Heart left ventricle (tissue), 16 donors: Measurements from ENCODE around the gene RPS23. TPM values are rescaled to one million over a fixed set of nuclear protein-coding genes. Genes with fewer than 3 reads are reported as not detected.

ENCODE experiments used
- ATAC-seq, 4 donors: fragments of 200-7000 bp; cut with Tn5 transposase; one replicate each; pipeline ENCODE4 v1.9.1; 2020 to 2022; ENCODE audit warnings: moderate library complexity in 4 of 4, mild to moderate bottlenecking in 3 of 4, moderate number of reproducible peaks in 1 of 4
- DNase-seq, 5 donors: peaks; one replicate each; pipeline ENCODE4 v3.0.0-alpha.2; 2020
- H3K27ac ChIP-seq, 12 donors: fragments of 200-600 bp; sonication (generic) in 4 of 12; one replicate each; pipeline versions ENCODE4 v1.5.0 to v1.8.0; 2016 to 2022; ENCODE audit warnings: mild to moderate bottlenecking in 2 of 12
- H3K27me3 ChIP-seq, 9 donors: fragments of 200-600 bp; sonication (generic) in 2 of 9; one replicate each; pipeline versions ENCODE4 v1.5.1 to v1.8.0; 2016 to 2022; ENCODE audit warnings: mild to moderate bottlenecking in 3 of 9
- H3K36me3 ChIP-seq, 9 donors: fragments of 200-600 bp; sonication (generic) in 2 of 9; one replicate each; pipeline versions ENCODE4 v1.5.0 to v1.8.0; 2018 to 2022; ENCODE audit warnings: mild to moderate bottlenecking in 2 of 9
- H3K4me1 ChIP-seq, 12 donors: fragments of 200-600 bp; sonication (generic) in 4 of 12; one replicate each; pipeline versions ENCODE4 v1.5.0 to v1.8.0; 2016 to 2022; ENCODE audit warnings: mild to moderate bottlenecking in 3 of 12
- H3K4me3 ChIP-seq, 12 donors: fragments of 200-600 bp; sonication (generic) in 4 of 12; one replicate each; pipeline versions ENCODE4 v1.5.0 to v1.8.0; 2017 to 2022; ENCODE audit warnings: mild to moderate bottlenecking in 9 of 12, moderate library complexity in 4 of 12
- H3K9me3 ChIP-seq, 12 donors: fragments of 200-600 bp; sonication (generic) in 4 of 12; one replicate each; pipeline versions ENCODE4 v1.5.0 to v1.8.0; 2016 to 2022; ENCODE audit warnings: mild to moderate bottlenecking in 1 of 12
- CTCF ChIP-seq, 12 donors: fragments of 200-600 bp; sonication (generic) in 4 of 12; IDR thresholded peaks; one replicate each; pipeline versions ENCODE4 v1.5.0 to v1.8.0; 2018 to 2022; ENCODE audit warnings: antibody characterized with exemption in 12 of 12, mild to moderate bottlenecking in 5 of 12
- POLR2A ChIP-seq, 2 donors: fragments of 450-650 bp; IDR thresholded peaks; one replicate each; pipeline ENCODE4 v1.6.1; 2017; ENCODE audit warnings: antibody characterized with exemption in 2 of 2, mild to moderate bottlenecking in 2 of 2, moderate library complexity in 2 of 2
- WGBS, 4 donors: extraction: QIAGEN DNeasy Blood & Tissue Kit in 2 of 4; methylation state at CpG; one replicate each; pipeline versions ENCODE4 v1.1.5 to v1.1.7; 2013 to 2018; 5-methylcytosine and 5-hydroxymethylcytosine counted together
- intact Hi-C, 10 donors: fragments of 100-400 bp; cut with DNase I; formaldehyde crosslinking; loops; one replicate each; pipeline versions ENCODE4 v1.11.1 to v1.14.2; 2022
- polyA plus RNA-seq, 2 donors: library from polyadenylated mRNA; stranded (reverse); fragments of 200-250 nt; gene quantifications; one replicate each; pipeline ENCODE4 v1.2.3, GENCODE V29; 2013
- total RNA-seq, 9 donors: library from RNA; depleted of rRNA in 2 of 9; stranded (reverse); fragments of >200 nt in 2 of 9; fragmentation: NEBNext Ultra II Directional in 3 of 9; extraction: Animal tissue kit (Norgen Biotek cat#: 25700) in 3 of 9; gene quantifications; one replicate each; pipeline versions ENCODE4 v1.1.0 to v1.2.4, GENCODE V29; 2016 to 2023
- donor health status: ischemic (EF 13 %, LVEDD 7.1; RV severe dilation, severe dysfunction).
- donor health status: healthy with polysubstance abuse.
- donor health status: DM: no; HTN: yes; CAD: no.
- donor health status: DM: no; HTN: no; CAD: no.
- donor health status: ischemic (EF 25% LVEDD 6.9; RV normal size, moderate dysfunction).
- donor health status: ischemic (EF 25% LVEDD 5.7; RV mildly dilated, moderate dysfunction).
- donor health status: healthy.
- donor health status: DM: yes; HTN: yes; CAD: no.
- donor health status: ischemic (EF 35%, LVEDD 5.7; RV mildly dilated, moderate dysfunction).
- donor health status: nonischemic (EF 11% LVEDD 7.7; RV severe dilation, severe dysfunction).
- donor health status: DM: yes; HTN: yes; CAD: no.
- donor health status: PGD.
- donor health status: ischemic (EF 29% LVEDD 5.4; RV normal size, mild dysfunction).
- donor health status: nonischemic (EF 23%, LVEDD 6.1; RV moderate dilation, normal function).

Gene RPS23
- total and polyA plus RNA-seq, 11 donors, result 969 to 2,612 (median 1,298) TPM

- WGBS, 4 donors, result 87 to 92% (median 90%) methylated on average over 2 of the region's 2 CpGs
- Histone ChIP-seq H3K27me3 (no peaks in the 10 kb centered on the region), H3K36me3 (no peaks in the 10 kb centered on the region), H3K9me3 (no peaks in the 10 kb centered on the region), H3K4me1 (peaks cover 0 to 14% (median 4%) of the 10 kb centered on the region in 12 donors), H3K4me3 (no peak overlapping the region), H3K27ac (no peak overlapping the region)
- DNase-seq, result no peak
- no peak for TF ChIP-seq CTCF (IDR thresholded peaks at IDR 0.05)
- TF ChIP-seq POLR2A (IDR thresholded peaks at IDR 0.05), result no peak
- intact Hi-C loops, result no loop called here
- ATAC-seq, result no peak
These were observed 5.7 kb upstream of the RPS23 start for GRCh38 chr5:82283893-82284292.

GRCh38 chr5:82278711-82279370 lies 687 bp upstream of the RPS23 start:
- H3K4me3 ChIP-seq, result peak overlapping the region; percentile 64 to 99 (median 87)
- intact Hi-C loops, result loop anchor here in 1 of 10 donors (5.0 kb wide), 1 partner anchor 307 kb away; the partner anchor contains the start of gene ATG10

GRCh38 chr5:82277613-82277986 lies 554 bp downstream of the RPS23 start:
- peaks cover 5 to 43% (median 32%) of the 10 kb centered on the region in 9 donors for H3K36me3 ChIP-seq
- peak overlapping the region; percentile 64 to 99 (median 87) for H3K4me3 ChIP-seq
- H3K9me3 ChIP-seq, result no peaks in the 10 kb centered on the region
- 2 to 5% (median 3%) methylated on average over 15 of the region's 15 CpGs for WGBS, 4 donors
- H3K27ac ChIP-seq, result peak overlapping the region; percentile 75 to 92 (median 90)
- H3K4me1 ChIP-seq, result peaks cover 0 to 29% (median 14%) of the 10 kb centered on the region in 12 donors
- H3K27me3 ChIP-seq, result no peaks in the 10 kb centered on the region
- DNase-seq (no peak), ATAC-seq (no peak)
- TF ChIP-seq POLR2A (IDR thresholded peaks at IDR 0.05) (no peak), CTCF (IDR thresholded peaks at IDR 0.05) (no peak)
- intact Hi-C loops, result loop anchor here in 1 of 10 donors (5.0 kb wide), 1 partner anchor 305 kb away; the partner anchor contains the start of gene ATG10

More at GRCh38 chr5:82278711-82279370, 687 bp upstream of the RPS23 start:
- ATAC-seq, result no peak
- Histone ChIP-seq H3K27me3 (no peaks in the 10 kb centered on the region), H3K36me3 (peaks cover 5 to 31% (median 30%) of the 10 kb centered on the region in 9 donors), H3K9me3 (no peaks in the 10 kb centered on the region), H3K27ac (peak overlapping the region; percentile 75 to 92 (median 90)), H3K4me1 (peaks cover 0 to 29% (median 14%) of the 10 kb centered on the region in 12 donors)
- DNase-seq, result peak in 1 of 5 donors; percentile 51
- no peak for TF ChIP-seq CTCF (IDR thresholded peaks at IDR 0.05)
- TF ChIP-seq POLR2A (IDR thresholded peaks at IDR 0.05), result no peak
- WGBS, 4 donors, result 25 to 68% (median 50%) methylated on average over 19 of the region's 19 CpGs

- Histone ChIP-seq H3K27ac (peak overlapping the region in 7 of 12 donors; percentile 85 to 92 (median 90)), H3K4me1 (peaks cover 0 to 29% (median 14%) of the 10 kb centered on the region in 12 donors), H3K9me3 (no peaks in the 10 kb centered on the region), H3K4me3 (peak overlapping the region; percentile 64 to 99 (median 87)), H3K36me3 (peaks cover 5 to 44% (median 32%) of the 10 kb centered on the region in 9 donors), H3K27me3 (no peaks in the 10 kb centered on the region)
- DNase-seq, result no peak
- TF ChIP-seq CTCF (IDR thresholded peaks at IDR 0.05) (no peak), POLR2A (IDR thresholded peaks at IDR 0.05) (no peak)
- no peak for ATAC-seq
- intact Hi-C loops, result loop anchor here in 1 of 10 donors (5.0 kb wide), 1 partner anchor 305 kb away; the partner anchor contains the start of gene ATG10
- WGBS, 4 donors, result 71 to 76% (median 73%) methylated on average over 11 of the region's 11 CpGs
These were observed 1.1 kb downstream of the RPS23 start for GRCh38 chr5:82276800-82277612.
